GM12801 (cell line): ENCODE measurements around the gene PTPN3.

ENCODE experiments used
- TF ChIP-seq, protein P1 (sequence below): IDR thresholded peaks from one replicate; pipeline ENCODE4 v1.5.1; 2011; ENCODE audit warnings: control low read depth; ENCODE audit not compliant: insufficient read length; ENCODE audit errors: extremely low read depth

Gene PTPN3

DNA sequence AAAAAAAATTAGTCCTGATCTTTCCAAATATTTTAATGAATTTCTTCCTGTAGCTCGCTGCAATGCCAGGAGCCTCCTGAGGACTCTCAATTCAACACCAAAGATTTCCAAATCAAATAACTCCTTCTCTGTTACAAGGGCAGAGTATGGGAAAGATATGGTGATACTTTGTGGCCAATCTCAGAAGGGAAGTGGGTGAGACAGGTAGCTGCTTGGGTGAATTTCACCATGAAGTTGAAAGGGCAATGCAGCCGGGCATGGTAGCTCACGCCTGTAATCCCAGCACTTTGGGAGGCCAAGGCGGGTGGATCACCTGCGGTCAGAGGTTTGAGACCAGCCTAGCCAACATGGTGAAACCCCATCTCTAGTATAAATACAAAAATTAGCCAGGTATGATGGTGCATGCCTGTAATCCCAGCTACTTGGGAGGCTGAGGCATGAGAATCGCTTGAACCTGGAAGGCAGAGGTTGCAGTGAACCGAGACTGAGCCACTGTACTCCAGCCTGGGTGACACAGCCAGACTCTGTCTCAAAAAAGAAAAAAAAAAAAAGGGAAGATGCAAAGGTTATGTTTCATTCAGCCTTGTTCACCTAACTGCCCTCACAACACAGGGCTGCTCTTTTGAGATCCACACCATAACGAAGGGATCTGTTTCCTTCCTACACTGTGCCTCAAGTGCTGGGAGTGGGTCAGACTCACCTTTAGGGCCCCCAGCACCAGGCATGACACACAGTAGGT is 58.6 kb downstream of the PTPN3 start:
- TF ChIP-seq, protein P1, sequence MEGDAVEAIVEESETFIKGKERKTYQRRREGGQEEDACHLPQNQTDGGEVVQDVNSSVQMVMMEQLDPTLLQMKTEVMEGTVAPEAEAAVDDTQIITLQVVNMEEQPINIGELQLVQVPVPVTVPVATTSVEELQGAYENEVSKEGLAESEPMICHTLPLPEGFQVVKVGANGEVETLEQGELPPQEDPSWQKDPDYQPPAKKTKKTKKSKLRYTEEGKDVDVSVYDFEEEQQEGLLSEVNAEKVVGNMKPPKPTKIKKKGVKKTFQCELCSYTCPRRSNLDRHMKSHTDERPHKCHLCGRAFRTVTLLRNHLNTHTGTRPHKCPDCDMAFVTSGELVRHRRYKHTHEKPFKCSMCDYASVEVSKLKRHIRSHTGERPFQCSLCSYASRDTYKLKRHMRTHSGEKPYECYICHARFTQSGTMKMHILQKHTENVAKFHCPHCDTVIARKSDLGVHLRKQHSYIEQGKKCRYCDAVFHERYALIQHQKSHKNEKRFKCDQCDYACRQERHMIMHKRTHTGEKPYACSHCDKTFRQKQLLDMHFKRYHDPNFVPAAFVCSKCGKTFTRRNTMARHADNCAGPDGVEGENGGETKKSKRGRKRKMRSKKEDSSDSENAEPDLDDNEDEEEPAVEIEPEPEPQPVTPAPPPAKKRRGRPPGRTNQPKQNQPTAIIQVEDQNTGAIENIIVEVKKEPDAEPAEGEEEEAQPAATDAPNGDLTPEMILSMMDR: no peak

DNA sequence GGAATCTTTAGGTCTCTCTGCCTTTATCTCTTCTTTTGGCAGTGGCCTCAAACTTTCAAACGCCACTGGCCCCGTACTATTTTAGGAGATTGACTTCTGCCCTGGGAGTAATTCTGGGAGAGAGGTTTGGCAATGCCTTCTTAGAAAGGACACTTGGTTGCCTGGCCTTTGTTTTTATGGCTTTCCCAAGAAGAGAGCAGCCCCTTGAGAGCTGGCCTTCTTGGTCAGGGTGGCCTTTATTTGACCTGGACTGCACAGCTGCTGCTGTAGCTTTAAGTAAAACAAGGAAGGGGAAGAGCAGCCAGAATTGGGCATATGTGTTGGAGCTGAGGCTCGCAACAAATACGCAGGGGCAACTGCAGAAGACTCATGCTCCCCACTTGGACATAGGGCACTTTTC is 60.8 kb downstream of the PTPN3 start:
- TF ChIP-seq, protein P1: no peak

DNA sequence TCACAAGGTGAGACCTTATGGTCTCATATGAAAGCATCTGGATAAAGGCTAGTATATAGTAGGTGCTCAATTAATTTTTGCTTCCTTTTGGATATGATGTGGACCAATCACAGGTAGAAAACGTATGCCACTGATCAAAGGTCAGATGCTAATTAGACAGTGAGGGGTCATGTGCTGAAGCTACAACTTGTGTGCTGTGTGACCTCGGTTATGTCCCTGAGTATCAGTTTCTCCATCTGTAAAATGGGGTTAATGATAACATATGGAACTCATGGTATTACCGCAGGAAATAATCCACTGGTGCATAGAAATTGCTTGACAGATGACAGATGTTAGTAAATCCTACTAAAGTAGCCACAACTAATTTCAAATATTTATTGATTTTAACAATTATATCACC is 62.0 kb downstream of the PTPN3 start:
- TF ChIP-seq, protein P1: no peak

DNA sequence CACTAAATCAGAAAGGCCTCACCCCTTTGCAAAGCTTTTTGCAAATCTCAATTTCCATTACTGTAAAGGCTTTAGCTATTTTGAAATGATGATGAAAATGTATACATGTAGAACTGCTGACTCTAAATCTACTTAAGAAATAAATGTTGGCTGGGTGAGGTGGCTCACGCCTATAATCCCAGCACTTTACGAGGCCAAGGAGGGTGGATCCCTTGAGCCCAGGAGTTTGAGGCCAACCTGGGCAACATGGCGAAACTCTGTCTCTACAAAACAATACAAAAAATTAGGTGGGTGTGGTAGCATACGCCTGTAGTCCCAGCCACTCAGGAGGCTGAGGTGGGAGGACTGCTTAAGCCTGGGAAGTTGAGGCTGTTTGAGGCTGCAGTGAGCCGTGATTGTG is 64.6 kb downstream of the PTPN3 start:
- TF ChIP-seq, protein P1: no peak

DNA sequence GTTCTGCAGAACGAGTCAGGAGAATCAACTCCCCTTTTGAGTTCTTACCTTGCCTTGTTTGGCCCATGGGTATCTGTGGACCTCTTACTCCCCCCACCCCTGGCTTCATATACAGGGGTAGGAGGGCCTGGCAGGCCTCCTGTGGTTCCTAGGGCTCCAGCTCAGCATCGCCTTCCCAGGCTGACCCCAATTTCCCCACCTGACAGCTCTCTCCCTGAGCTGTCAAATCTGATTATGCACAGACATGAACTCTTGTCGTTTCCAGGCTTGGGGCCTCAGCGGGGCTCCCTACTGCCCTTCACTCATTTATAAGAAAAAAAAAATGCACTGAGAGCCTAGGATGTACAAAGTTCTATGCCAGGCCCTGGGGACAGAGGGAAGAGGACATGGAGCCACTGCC is 67.9 kb downstream of the PTPN3 start:
- TF ChIP-seq, protein P1: no peak

DNA sequence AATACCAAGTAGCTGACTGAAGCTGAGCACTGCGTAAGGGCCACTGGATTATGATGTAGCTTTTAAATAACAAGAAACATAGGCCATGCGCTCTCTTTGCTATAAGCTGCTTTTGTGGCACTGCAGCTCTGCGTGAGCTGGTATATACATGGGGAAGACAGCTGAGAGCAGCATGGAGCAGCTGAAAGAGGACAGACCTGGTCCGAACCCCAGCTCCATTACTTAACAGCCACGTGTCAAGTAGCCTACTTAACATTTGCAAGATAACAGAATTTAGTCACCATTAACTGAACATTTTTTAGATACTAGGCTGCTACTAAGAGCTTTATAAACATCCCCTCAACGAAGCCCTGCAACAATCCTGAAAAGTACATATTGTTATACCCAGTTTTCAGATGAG is 69.3 kb downstream of the PTPN3 start:
- TF ChIP-seq, protein P1: no peak

DNA sequence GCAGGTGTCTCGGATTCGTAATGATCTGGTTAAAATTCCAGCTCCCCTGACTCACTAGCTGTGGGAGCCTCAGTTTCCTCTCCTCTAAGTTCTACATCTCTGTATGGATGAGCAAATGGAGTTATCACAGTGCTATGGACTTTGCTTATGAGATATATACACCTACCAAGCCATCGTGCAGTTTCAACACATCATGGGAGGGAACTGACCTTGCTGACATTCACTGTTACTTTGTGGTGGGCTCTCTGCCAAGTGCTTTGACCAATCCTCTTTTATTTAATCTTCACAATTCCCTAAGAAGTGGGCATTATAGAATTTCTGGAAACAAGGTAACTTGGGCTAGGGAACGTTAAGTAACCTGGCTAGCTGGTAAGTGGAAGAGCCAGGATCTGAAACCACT is 70.2 kb downstream of the PTPN3 start:
- TF ChIP-seq, protein P1: no peak
